NB4 (cell line): Measurements from ENCODE around the gene PDCD1.

Experiments used
- POLR2A ChIP-seq: IDR thresholded peaks from 2 replicates; pipeline ENCODE4 v1.6.1; 2011; ENCODE audit warnings: mild to moderate bottlenecking; ENCODE audit not compliant: insufficient read length; ENCODE audit errors: extremely low read depth
- TF ChIP-seq, protein P1 (sequence below): IDR thresholded peaks from 2 replicates; pipeline ENCODE4 v1.6.1; 2011; ENCODE audit warnings: low read depth, low read length
- TF ChIP-seq, protein P2 (sequence below): IDR thresholded peaks from one replicate; pipeline ENCODE4 v1.5.1; 2012; ENCODE audit warnings: low read depth, low read length

DNA sequence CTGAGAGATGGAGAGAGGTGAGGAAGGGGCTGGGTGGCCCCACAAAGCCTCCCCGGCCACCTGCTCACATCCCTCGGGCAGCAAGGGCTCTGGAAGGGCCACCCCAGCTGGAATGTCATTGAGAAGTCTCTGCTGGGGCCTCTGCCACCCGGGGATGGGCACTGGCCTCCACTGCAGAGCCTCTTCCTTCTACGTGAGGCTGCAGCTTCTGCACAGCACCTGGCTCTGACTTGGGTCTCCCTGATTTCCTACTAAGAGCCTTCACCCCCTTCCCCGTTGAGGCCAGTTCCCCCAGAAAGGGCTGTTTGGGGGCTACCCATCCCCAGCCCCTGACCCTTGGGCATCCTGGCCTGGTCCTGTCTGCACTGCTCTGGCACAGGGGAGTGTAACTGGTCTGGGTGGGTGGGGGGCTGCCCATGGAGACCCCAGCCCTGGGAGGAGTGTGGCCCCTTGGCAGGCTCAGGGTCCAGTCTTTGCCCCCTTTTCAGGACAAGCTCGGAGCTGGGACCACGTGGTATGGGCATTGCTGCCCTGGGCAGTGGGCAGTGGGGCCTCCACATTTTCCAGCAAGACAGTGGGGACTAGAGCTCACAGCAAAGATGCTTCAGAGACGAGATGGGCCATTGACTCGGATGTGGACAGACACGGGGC lies 5.6 kb downstream of the PDCD1 start:
- TF ChIP-seq, protein P1, sequence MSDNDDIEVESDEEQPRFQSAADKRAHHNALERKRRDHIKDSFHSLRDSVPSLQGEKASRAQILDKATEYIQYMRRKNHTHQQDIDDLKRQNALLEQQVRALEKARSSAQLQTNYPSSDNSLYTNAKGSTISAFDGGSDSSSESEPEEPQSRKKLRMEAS: no peak
- TF ChIP-seq, protein P2, sequence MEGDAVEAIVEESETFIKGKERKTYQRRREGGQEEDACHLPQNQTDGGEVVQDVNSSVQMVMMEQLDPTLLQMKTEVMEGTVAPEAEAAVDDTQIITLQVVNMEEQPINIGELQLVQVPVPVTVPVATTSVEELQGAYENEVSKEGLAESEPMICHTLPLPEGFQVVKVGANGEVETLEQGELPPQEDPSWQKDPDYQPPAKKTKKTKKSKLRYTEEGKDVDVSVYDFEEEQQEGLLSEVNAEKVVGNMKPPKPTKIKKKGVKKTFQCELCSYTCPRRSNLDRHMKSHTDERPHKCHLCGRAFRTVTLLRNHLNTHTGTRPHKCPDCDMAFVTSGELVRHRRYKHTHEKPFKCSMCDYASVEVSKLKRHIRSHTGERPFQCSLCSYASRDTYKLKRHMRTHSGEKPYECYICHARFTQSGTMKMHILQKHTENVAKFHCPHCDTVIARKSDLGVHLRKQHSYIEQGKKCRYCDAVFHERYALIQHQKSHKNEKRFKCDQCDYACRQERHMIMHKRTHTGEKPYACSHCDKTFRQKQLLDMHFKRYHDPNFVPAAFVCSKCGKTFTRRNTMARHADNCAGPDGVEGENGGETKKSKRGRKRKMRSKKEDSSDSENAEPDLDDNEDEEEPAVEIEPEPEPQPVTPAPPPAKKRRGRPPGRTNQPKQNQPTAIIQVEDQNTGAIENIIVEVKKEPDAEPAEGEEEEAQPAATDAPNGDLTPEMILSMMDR: no peak
- TF ChIP-seq POLR2A: no peak
